Esophagus muscularis mucosa (tissue), 4 donors: Measurements from ENCODE around the gene SLC10A7.

Experiments
- EP300 ChIP-seq: sonication (generic); formaldehyde crosslinking; IDR thresholded peaks from one replicate; pipeline ENCODE4 v1.6.1; 2017; ENCODE audit warnings: antibody characterized with exemption
- POLR2A ChIP-seq: fragments of 450-650 bp; IDR thresholded peaks from one replicate; pipeline ENCODE4 v1.6.1; 2017; ENCODE audit warnings: antibody characterized with exemption, moderate library complexity, mild to moderate bottlenecking, low read depth
- POLR2AphosphoS5 ChIP-seq, 2 donors: sonication (generic); formaldehyde crosslinking; IDR thresholded peaks; one replicate each; pipeline ENCODE4 v1.6.1; 2017; ENCODE audit warnings: antibody characterized with exemption in 2 of 2
- TF ChIP-seq, protein P1 (sequence below), 3 experiments: fragments of 200-600 bp in 2 of 3; fragments of 450-650 bp in 1 of 3; sonication (generic) in 2 of 3; IDR thresholded peaks; one replicate each; pipeline ENCODE4 v1.5.1; 2017 to 2019; ENCODE audit warnings: antibody characterized with exemption in 3 of 3, mild to moderate bottlenecking in 2 of 3, moderate library complexity in 1 of 3

DNA sequence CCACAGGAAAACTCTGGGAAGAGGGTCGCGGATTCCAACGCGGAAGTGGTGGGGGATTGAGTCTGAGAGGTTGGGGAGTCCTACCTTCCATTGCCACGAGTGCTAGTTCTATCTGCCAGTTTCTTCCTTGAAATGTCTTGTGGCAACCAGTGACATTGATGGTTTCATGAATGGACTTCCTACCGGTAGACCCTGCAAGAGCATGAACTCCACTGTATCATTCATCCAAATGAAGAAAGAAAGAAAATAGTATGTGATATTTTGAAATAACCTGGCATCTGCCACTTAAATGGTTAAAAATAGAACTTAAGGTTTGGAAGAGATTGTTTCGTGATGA is 1.1 kb upstream of the SLC10A7 start:
- TF ChIP-seq, protein P1, sequence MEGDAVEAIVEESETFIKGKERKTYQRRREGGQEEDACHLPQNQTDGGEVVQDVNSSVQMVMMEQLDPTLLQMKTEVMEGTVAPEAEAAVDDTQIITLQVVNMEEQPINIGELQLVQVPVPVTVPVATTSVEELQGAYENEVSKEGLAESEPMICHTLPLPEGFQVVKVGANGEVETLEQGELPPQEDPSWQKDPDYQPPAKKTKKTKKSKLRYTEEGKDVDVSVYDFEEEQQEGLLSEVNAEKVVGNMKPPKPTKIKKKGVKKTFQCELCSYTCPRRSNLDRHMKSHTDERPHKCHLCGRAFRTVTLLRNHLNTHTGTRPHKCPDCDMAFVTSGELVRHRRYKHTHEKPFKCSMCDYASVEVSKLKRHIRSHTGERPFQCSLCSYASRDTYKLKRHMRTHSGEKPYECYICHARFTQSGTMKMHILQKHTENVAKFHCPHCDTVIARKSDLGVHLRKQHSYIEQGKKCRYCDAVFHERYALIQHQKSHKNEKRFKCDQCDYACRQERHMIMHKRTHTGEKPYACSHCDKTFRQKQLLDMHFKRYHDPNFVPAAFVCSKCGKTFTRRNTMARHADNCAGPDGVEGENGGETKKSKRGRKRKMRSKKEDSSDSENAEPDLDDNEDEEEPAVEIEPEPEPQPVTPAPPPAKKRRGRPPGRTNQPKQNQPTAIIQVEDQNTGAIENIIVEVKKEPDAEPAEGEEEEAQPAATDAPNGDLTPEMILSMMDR (IDR thresholded peaks at IDR 0.05) = no peak
- TF ChIP-seq POLR2A (no peak), EP300 (no peak), POLR2AphosphoS5 (IDR thresholded peaks at IDR 0.05) (no peak)
